HEK293 (cell line): ENCODE results near the gene EIF5A.
A peak's percentile ranks its signal among the peaks of the same experiment; 100 is the strongest.

Source experiments
- BCL11A ChIP-seq: fragments of 450-650 bp; formaldehyde crosslinking; IDR thresholded peaks from 2 replicates; pipeline ENCODE4 v1.5.1; 2016; ENCODE audit warnings: low read depth, missing biosample characterization, missing genetic modification characterization
- FEZF1 ChIP-seq: fragments of 450-650 bp; formaldehyde crosslinking; IDR thresholded peaks from 2 replicates; pipeline ENCODE4 v1.5.1; 2016; ENCODE audit warnings: missing biosample characterization, missing genetic modification characterization
- HIC1 ChIP-seq: fragments of 450-650 bp; formaldehyde crosslinking; IDR thresholded peaks from 2 replicates; pipeline ENCODE4 v1.5.1; 2016; ENCODE audit warnings: missing biosample characterization, missing genetic modification characterization
- REST ChIP-seq: fragments of 450-650 bp; formaldehyde crosslinking; IDR thresholded peaks from 2 replicates; pipeline ENCODE4 v1.5.1; 2016; ENCODE audit warnings: missing biosample characterization, missing genetic modification characterization
- SCRT1 ChIP-seq: fragments of 450-650 bp; formaldehyde crosslinking; IDR thresholded peaks from 2 replicates; pipeline ENCODE4 v1.5.1; 2016; ENCODE audit warnings: missing biosample characterization, missing genetic modification characterization, borderline replicate concordance
- SETDB1 ChIP-seq: IDR thresholded peaks from one replicate; pipeline ENCODE4 v1.6.1; 2017; ENCODE audit warnings: mild to moderate bottlenecking, low read length, moderate library complexity, mixed read lengths; ENCODE audit not compliant: insufficient read length
- SP2 ChIP-seq: fragments of 450-650 bp; formaldehyde crosslinking; IDR thresholded peaks from 2 replicates; pipeline ENCODE4 v1.5.1; 2016; ENCODE audit warnings: missing biosample characterization, missing genetic modification characterization
- ZBTB20 ChIP-seq: fragments of 450-650 bp; formaldehyde crosslinking; IDR thresholded peaks from 2 replicates; pipeline ENCODE4 v1.5.1; 2016; ENCODE audit warnings: missing biosample characterization, missing genetic modification characterization
- ZBTB48 ChIP-seq: fragments of 450-650 bp; formaldehyde crosslinking; IDR thresholded peaks from 2 replicates; pipeline ENCODE4 v1.5.1; 2016; ENCODE audit warnings: missing biosample characterization, missing genetic modification characterization
- ZNF138 ChIP-seq: fragments of 450-650 bp; formaldehyde crosslinking; IDR thresholded peaks from 2 replicates; pipeline ENCODE4 v1.5.1; 2016; ENCODE audit warnings: missing biosample characterization, missing genetic modification characterization, borderline replicate concordance
- ZNF157 ChIP-seq: fragments of 450-650 bp; formaldehyde crosslinking; IDR thresholded peaks from 2 replicates; pipeline ENCODE4 v1.5.1; 2016; ENCODE audit warnings: missing biosample characterization, missing genetic modification characterization
- ZNF266 ChIP-seq: fragments of 450-650 bp; formaldehyde crosslinking; IDR thresholded peaks from 2 replicates; pipeline ENCODE4 v1.5.1; 2016; ENCODE audit warnings: missing biosample characterization, missing genetic modification characterization, low read depth
- ZNF292 ChIP-seq: fragments of 450-650 bp; formaldehyde crosslinking; IDR thresholded peaks from 2 replicates; pipeline ENCODE4 v1.5.1; 2016; ENCODE audit warnings: low read depth, missing biosample characterization, missing genetic modification characterization, borderline replicate concordance
- ZNF302 ChIP-seq: fragments of 450-650 bp; formaldehyde crosslinking; IDR thresholded peaks from 2 replicates; pipeline ENCODE4 v1.5.1; 2016; ENCODE audit warnings: missing biosample characterization, missing genetic modification characterization, low read depth
- ZNF311 ChIP-seq: fragments of 450-650 bp; formaldehyde crosslinking; IDR thresholded peaks from 2 replicates; pipeline ENCODE4 v1.5.1; 2017; ENCODE audit warnings: missing biosample characterization, missing genetic modification characterization, borderline replicate concordance
- ZNF335 ChIP-seq: fragments of 450-650 bp; formaldehyde crosslinking; conservative IDR thresholded peaks from 2 replicates; pipeline ENCODE4 v1.5.1; 2016; ENCODE audit warnings: missing biosample characterization, missing genetic modification characterization
- ZNF350 ChIP-seq: fragments of 450-650 bp; formaldehyde crosslinking; IDR thresholded peaks from 2 replicates; pipeline ENCODE4 v1.5.0; 2017; ENCODE audit warnings: missing biosample characterization, mild to moderate bottlenecking, missing genetic modification characterization
- ZNF362 ChIP-seq: fragments of 450-650 bp; formaldehyde crosslinking; IDR thresholded peaks from 2 replicates; pipeline ENCODE4 v1.5.1; 2016; ENCODE audit warnings: missing biosample characterization, missing genetic modification characterization
- ZNF391 ChIP-seq: fragments of 450-650 bp; formaldehyde crosslinking; IDR thresholded peaks from 2 replicates; pipeline ENCODE4 v1.5.1; 2016; ENCODE audit warnings: low read depth, missing biosample characterization, missing genetic modification characterization, borderline replicate concordance
- ZNF433 ChIP-seq: fragments of 450-650 bp; formaldehyde crosslinking; IDR thresholded peaks from 2 replicates; pipeline ENCODE4 v1.5.1; 2016; ENCODE audit warnings: missing biosample characterization, missing genetic modification characterization, low read depth
- ZNF600 ChIP-seq: fragments of 450-650 bp; formaldehyde crosslinking; IDR thresholded peaks from 2 replicates; pipeline ENCODE4 v1.5.1; 2016; ENCODE audit warnings: missing biosample characterization, missing genetic modification characterization
- ZNF610 ChIP-seq: fragments of 450-650 bp; formaldehyde crosslinking; IDR thresholded peaks from 2 replicates; pipeline ENCODE4 v1.5.1; 2016; ENCODE audit warnings: missing biosample characterization, missing genetic modification characterization, borderline replicate concordance
- ZNF621 ChIP-seq: fragments of 450-650 bp; formaldehyde crosslinking; IDR thresholded peaks from 2 replicates; pipeline ENCODE4 v1.5.1; 2017; ENCODE audit warnings: missing biosample characterization, missing genetic modification characterization
- ZNF626 ChIP-seq: fragments of 450-650 bp; sonication (Bioruptor Pico); formaldehyde crosslinking; IDR thresholded peaks from 2 replicates; pipeline ENCODE4 v1.5.1; 2018; ENCODE audit warnings: missing biosample characterization, missing genetic modification characterization, inconsistent platforms
- ZNF654 ChIP-seq: fragments of 450-650 bp; formaldehyde crosslinking; IDR thresholded peaks from 2 replicates; pipeline ENCODE4 v1.5.1; 2016; ENCODE audit warnings: low read depth, missing biosample characterization, missing genetic modification characterization
- ZNF664 ChIP-seq: fragments of 450-650 bp; formaldehyde crosslinking; IDR thresholded peaks from 2 replicates; pipeline ENCODE4 v1.5.1; 2016; ENCODE audit warnings: missing biosample characterization, missing genetic modification characterization
- ZSCAN23 ChIP-seq: fragments of 450-650 bp; formaldehyde crosslinking; IDR thresholded peaks from 2 replicates; pipeline ENCODE4 v1.5.1; 2016; ENCODE audit warnings: missing biosample characterization, missing genetic modification characterization
- TF ChIP-seq, protein P1 (sequence below): fragments of 450-650 bp; formaldehyde crosslinking; IDR thresholded peaks from 2 replicates; pipeline ENCODE4 v1.5.1; 2016; ENCODE audit warnings: missing biosample characterization, missing genetic modification characterization
- TF ChIP-seq, protein P2 (sequence below): fragments of 450-650 bp; formaldehyde crosslinking; IDR thresholded peaks from 2 replicates; pipeline ENCODE4 v1.5.1; 2016; ENCODE audit warnings: missing biosample characterization, missing genetic modification characterization
- TF ChIP-seq, protein P3 (sequence below): fragments of 450-650 bp; formaldehyde crosslinking; IDR thresholded peaks from 2 replicates; pipeline ENCODE4 v1.5.1; 2017; ENCODE audit warnings: missing biosample characterization, missing genetic modification characterization

Gene EIF5A

DNA sequence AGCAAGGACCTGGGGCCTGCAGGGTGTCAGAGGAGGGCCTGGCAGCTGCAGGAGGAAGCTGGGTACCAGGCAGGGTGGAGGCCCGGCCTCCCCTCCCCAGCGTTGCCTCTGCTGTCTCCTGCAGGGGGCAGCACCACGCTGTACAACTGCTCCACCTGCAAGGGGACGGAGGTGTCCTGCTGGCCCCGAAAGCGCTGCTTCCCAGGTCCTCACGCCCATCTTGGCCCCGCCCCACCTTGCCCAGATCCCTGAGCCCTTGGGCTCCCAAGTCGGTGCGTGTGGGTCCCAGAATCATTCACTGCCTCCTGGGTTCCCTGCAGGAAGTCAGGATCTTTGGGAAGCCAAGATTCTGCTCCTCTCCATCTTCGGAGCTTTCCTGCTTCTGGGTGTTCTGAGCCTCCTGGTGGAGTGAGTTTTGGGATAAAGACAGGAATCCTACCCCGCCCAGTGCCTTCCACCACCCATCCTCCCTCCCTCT is 48.7 kb downstream of the EIF5A start (continued):
- TF ChIP-seq, protein P1, sequence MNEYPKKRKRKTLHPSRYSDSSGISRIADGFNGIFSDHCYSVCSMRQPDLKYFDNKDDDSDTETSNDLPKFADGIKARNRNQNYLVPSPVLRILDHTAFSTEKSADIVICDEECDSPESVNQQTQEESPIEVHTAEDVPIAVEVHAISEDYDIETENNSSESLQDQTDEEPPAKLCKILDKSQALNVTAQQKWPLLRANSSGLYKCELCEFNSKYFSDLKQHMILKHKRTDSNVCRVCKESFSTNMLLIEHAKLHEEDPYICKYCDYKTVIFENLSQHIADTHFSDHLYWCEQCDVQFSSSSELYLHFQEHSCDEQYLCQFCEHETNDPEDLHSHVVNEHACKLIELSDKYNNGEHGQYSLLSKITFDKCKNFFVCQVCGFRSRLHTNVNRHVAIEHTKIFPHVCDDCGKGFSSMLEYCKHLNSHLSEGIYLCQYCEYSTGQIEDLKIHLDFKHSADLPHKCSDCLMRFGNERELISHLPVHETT (tag by site-specific recombination): 0 out of 2 replicates have a peak, but pooled peaks have one; percentile 41
- no peak for TF ChIP-seq ZNF610 (tag by site-specific recombination)
- TF ChIP-seq ZNF266 (tag by site-specific recombination): no peak
- no peak for TF ChIP-seq SCRT1
- TF ChIP-seq ZNF157: no peak
- TF ChIP-seq, protein P2, sequence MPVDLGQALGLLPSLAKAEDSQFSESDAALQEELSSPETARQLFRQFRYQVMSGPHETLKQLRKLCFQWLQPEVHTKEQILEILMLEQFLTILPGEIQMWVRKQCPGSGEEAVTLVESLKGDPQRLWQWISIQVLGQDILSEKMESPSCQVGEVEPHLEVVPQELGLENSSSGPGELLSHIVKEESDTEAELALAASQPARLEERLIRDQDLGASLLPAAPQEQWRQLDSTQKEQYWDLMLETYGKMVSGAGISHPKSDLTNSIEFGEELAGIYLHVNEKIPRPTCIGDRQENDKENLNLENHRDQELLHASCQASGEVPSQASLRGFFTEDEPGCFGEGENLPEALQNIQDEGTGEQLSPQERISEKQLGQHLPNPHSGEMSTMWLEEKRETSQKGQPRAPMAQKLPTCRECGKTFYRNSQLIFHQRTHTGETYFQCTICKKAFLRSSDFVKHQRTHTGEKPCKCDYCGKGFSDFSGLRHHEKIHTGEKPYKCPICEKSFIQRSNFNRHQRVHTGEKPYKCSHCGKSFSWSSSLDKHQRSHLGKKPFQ (tag by site-specific recombination): no peak
- peak; percentile 36 for TF ChIP-seq ZBTB20 (tag by site-specific recombination)
- TF ChIP-seq ZNF626 (tag by site-specific recombination): no peak
- TF ChIP-seq ZNF138 (tag by site-specific recombination): no peak
- TF ChIP-seq ZNF362 (tag by site-specific recombination): no peak
- TF ChIP-seq ZNF292 (tag by site-specific recombination): no peak
- TF ChIP-seq ZNF664 (tag by site-specific recombination): no peak
- no peak for TF ChIP-seq SETDB1
- peak; percentile 82 for TF ChIP-seq ZNF335 (tag by site-specific recombination)
- TF ChIP-seq SP2 (tag by site-specific recombination): peak; percentile 30; the same call in 1 of the 2 replicates
- no peak for TF ChIP-seq HIC1 (tag by site-specific recombination)
- peak; percentile 64; the same call in 1 of the 2 replicates for TF ChIP-seq ZNF600 (tag by site-specific recombination)
- TF ChIP-seq ZNF311: no peak
- TF ChIP-seq ZNF621 (tag by site-specific recombination): no peak
- peak; percentile 77; the same call in 1 of the 2 replicates for TF ChIP-seq ZNF391 (tag by site-specific recombination)
- TF ChIP-seq ZNF302 (tag by site-specific recombination): no peak
- no peak for TF ChIP-seq ZNF433 (tag by site-specific recombination)
- TF ChIP-seq ZBTB48 (tag by site-specific recombination): peak; percentile 89
- TF ChIP-seq FEZF1 (tag by site-specific recombination): no peak
- TF ChIP-seq BCL11A (tag by site-specific recombination): 0 out of 2 replicates have a peak, but pooled peaks have one; percentile 18
- TF ChIP-seq ZNF654: peak; percentile 85
- TF ChIP-seq ZSCAN23 (tag by site-specific recombination): no peak
- TF ChIP-seq REST (tag by site-specific recombination): no peak
- no peak for TF ChIP-seq ZNF350
- TF ChIP-seq, protein P3, sequence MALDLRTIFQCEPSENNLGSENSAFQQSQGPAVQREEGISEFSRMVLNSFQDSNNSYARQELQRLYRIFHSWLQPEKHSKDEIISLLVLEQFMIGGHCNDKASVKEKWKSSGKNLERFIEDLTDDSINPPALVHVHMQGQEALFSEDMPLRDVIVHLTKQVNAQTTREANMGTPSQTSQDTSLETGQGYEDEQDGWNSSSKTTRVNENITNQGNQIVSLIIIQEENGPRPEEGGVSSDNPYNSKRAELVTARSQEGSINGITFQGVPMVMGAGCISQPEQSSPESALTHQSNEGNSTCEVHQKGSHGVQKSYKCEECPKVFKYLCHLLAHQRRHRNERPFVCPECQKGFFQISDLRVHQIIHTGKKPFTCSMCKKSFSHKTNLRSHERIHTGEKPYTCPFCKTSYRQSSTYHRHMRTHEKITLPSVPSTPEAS (tag by site-specific recombination): 0 out of 2 replicates have a peak, but pooled peaks have one; percentile 17
